ENCODE results near the gene CFAP299.

CFAP299 gene

GRCh38 chr4:80916770-80917169 lies 581.2 kb downstream of the CFAP299 start:
- no peak overlapping the region for H3K4me2 ChIP-seq (ENCODE audit: low read length)
- H3K9ac ChIP-seq (ENCODE audit: low read depth, low read length) = no peak overlapping the region
- H3K27me3 ChIP-seq (ENCODE audit: control insufficient read depth, insufficient read depth, low read length) = peaks cover 9% of the 10 kb centered on the region
- no peaks in the 10 kb centered on the region for H3K4me1 ChIP-seq (ENCODE audit: control insufficient read depth, insufficient read depth, low read length)
- no peaks in the 10 kb centered on the region for H3K9me3 ChIP-seq (replicated peaks; ENCODE audit: low read length)
- H3K4me3 ChIP-seq (ENCODE audit: low read length) = no peak overlapping the region
- H3K36me3 ChIP-seq (ENCODE audit: insufficient read depth, low read length) = no peaks in the 10 kb centered on the region

GRCh38 chr4:80918004-80918403 lies 582.5 kb downstream of the CFAP299 start:
- Histone ChIP-seq H3K4me3 (ENCODE audit: low read length) (no peak overlapping the region), H3K36me3 (ENCODE audit: insufficient read depth, low read length) (no peaks in the 10 kb centered on the region), H3K27me3 (ENCODE audit: control insufficient read depth, insufficient read depth, low read length) (peaks cover 9% of the 10 kb centered on the region), H3K9me3 (replicated peaks; ENCODE audit: low read length) (no peaks in the 10 kb centered on the region), H3K4me2 (ENCODE audit: low read length) (no peak overlapping the region), H3K4me1 (ENCODE audit: control insufficient read depth, insufficient read depth, low read length) (no peaks in the 10 kb centered on the region), H3K9ac (ENCODE audit: low read depth, low read length) (no peak overlapping the region)

GRCh38 chr4:80921441-80921840 lies 585.9 kb downstream of the CFAP299 start:
- no peaks in the 10 kb centered on the region for H3K4me1 ChIP-seq (ENCODE audit: control insufficient read depth, insufficient read depth, low read length)
- H3K9me3 ChIP-seq (replicated peaks; ENCODE audit: low read length) = no peaks in the 10 kb centered on the region
- H3K36me3 ChIP-seq (ENCODE audit: insufficient read depth, low read length) = no peaks in the 10 kb centered on the region
- H3K4me3 ChIP-seq (ENCODE audit: low read length) = no peak overlapping the region
- no peak overlapping the region for H3K4me2 ChIP-seq (ENCODE audit: low read length)
- H3K9ac ChIP-seq (ENCODE audit: low read depth, low read length) = no peak overlapping the region
- peaks cover 9% of the 10 kb centered on the region for H3K27me3 ChIP-seq (ENCODE audit: control insufficient read depth, insufficient read depth, low read length)

- no peaks in the 10 kb centered on the region for H3K36me3 ChIP-seq (ENCODE audit: insufficient read depth, low read length)
- H3K4me1 ChIP-seq (ENCODE audit: control insufficient read depth, insufficient read depth, low read length) = no peaks in the 10 kb centered on the region
- H3K4me2 ChIP-seq (ENCODE audit: low read length) = no peak overlapping the region
- no peak overlapping the region for H3K4me3 ChIP-seq (ENCODE audit: low read length)
- peaks cover 9% of the 10 kb centered on the region for H3K27me3 ChIP-seq (ENCODE audit: control insufficient read depth, insufficient read depth, low read length)
- H3K9ac ChIP-seq (ENCODE audit: low read depth, low read length) = no peak overlapping the region
- no peaks in the 10 kb centered on the region for H3K9me3 ChIP-seq (replicated peaks; ENCODE audit: low read length)
Measured at GRCh38 chr4:80922941-80923340, 587.4 kb downstream of the CFAP299 start.

GRCh38 chr4:80925293-80925692 lies 589.8 kb downstream of the CFAP299 start:
- H3K27me3 ChIP-seq (ENCODE audit: control insufficient read depth, insufficient read depth, low read length) = peaks cover 9% of the 10 kb centered on the region
- H3K36me3 ChIP-seq (ENCODE audit: insufficient read depth, low read length) = no peaks in the 10 kb centered on the region
- H3K4me2 ChIP-seq (ENCODE audit: low read length) = no peak overlapping the region
- no peak overlapping the region for H3K9ac ChIP-seq (ENCODE audit: low read depth, low read length)
- H3K9me3 ChIP-seq (replicated peaks; ENCODE audit: low read length) = no peaks in the 10 kb centered on the region
- H3K4me1 ChIP-seq (ENCODE audit: control insufficient read depth, insufficient read depth, low read length) = no peaks in the 10 kb centered on the region
- H3K4me3 ChIP-seq (ENCODE audit: low read length) = no peak overlapping the region

- no peaks in the 10 kb centered on the region for H3K36me3 ChIP-seq (ENCODE audit: insufficient read depth, low read length)
- H3K4me2 ChIP-seq (ENCODE audit: low read length) = no peak overlapping the region
- H3K4me1 ChIP-seq (ENCODE audit: control insufficient read depth, insufficient read depth, low read length) = no peaks in the 10 kb centered on the region
- H3K4me3 ChIP-seq (ENCODE audit: low read length) = no peak overlapping the region
- no peak overlapping the region for H3K9ac ChIP-seq (ENCODE audit: low read depth, low read length)
- H3K27me3 ChIP-seq (ENCODE audit: control insufficient read depth, insufficient read depth, low read length) = peaks cover 2% of the 10 kb centered on the region
- H3K9me3 ChIP-seq (replicated peaks; ENCODE audit: low read length) = no peaks in the 10 kb centered on the region
Measured at GRCh38 chr4:80926446-80926845, 590.9 kb downstream of the CFAP299 start.

- Histone ChIP-seq H3K27me3 (ENCODE audit: control insufficient read depth, insufficient read depth, low read length) (no peaks in the 10 kb centered on the region), H3K9ac (ENCODE audit: low read depth, low read length) (no peak overlapping the region), H3K4me2 (ENCODE audit: low read length) (no peak overlapping the region), H3K36me3 (ENCODE audit: insufficient read depth, low read length) (no peaks in the 10 kb centered on the region), H3K4me3 (ENCODE audit: low read length) (no peak overlapping the region), H3K9me3 (replicated peaks; ENCODE audit: low read length) (no peaks in the 10 kb centered on the region), H3K4me1 (ENCODE audit: control insufficient read depth, insufficient read depth, low read length) (no peaks in the 10 kb centered on the region)
Measured at GRCh38 chr4:80926891-80927290, 591.4 kb downstream of the CFAP299 start.

- Histone ChIP-seq H3K4me1 (ENCODE audit: control insufficient read depth, insufficient read depth, low read length) (no peaks in the 10 kb centered on the region), H3K27me3 (ENCODE audit: control insufficient read depth, insufficient read depth, low read length) (no peaks in the 10 kb centered on the region), H3K9ac (ENCODE audit: low read depth, low read length) (no peak overlapping the region)
Measured at GRCh38 chr4:80927420-80927819, 591.9 kb downstream of the CFAP299 start.

GRCh38 chr4:80931631-80932081 lies 596.1 kb downstream of the CFAP299 start:
- Histone ChIP-seq H3K36me3 (ENCODE audit: insufficient read depth, low read length) (no peaks in the 10 kb centered on the region), H3K4me1 (ENCODE audit: control insufficient read depth, insufficient read depth, low read length) (no peaks in the 10 kb centered on the region), H3K4me3 (ENCODE audit: low read length) (no peak overlapping the region), H3K4me2 (ENCODE audit: low read length) (no peak overlapping the region), H3K27me3 (ENCODE audit: control insufficient read depth, insufficient read depth, low read length) (no peaks in the 10 kb centered on the region), H3K9ac (ENCODE audit: low read depth, low read length) (no peak overlapping the region), H3K9me3 (replicated peaks; ENCODE audit: low read length) (no peaks in the 10 kb centered on the region)

More at GRCh38 chr4:80927420-80927819, 591.9 kb downstream of the CFAP299 start:
- no peaks in the 10 kb centered on the region for H3K36me3 ChIP-seq (ENCODE audit: insufficient read depth, low read length)
- no peak overlapping the region for H3K4me2 ChIP-seq (ENCODE audit: low read length)
- no peak overlapping the region for H3K4me3 ChIP-seq (ENCODE audit: low read length)
- H3K9me3 ChIP-seq (replicated peaks; ENCODE audit: low read length) = no peaks in the 10 kb centered on the region

- Histone ChIP-seq H3K27me3 (ENCODE audit: control insufficient read depth, insufficient read depth, low read length) (peaks cover 2% of the 10 kb centered on the region), H3K4me2 (ENCODE audit: low read length) (no peak overlapping the region), H3K4me1 (ENCODE audit: control insufficient read depth, insufficient read depth, low read length) (no peaks in the 10 kb centered on the region), H3K4me3 (ENCODE audit: low read length) (no peak overlapping the region), H3K9ac (ENCODE audit: low read depth, low read length) (no peak overlapping the region), H3K36me3 (ENCODE audit: insufficient read depth, low read length) (no peaks in the 10 kb centered on the region), H3K9me3 (replicated peaks; ENCODE audit: low read length) (no peaks in the 10 kb centered on the region)
Measured at GRCh38 chr4:80948141-80948540, 612.6 kb downstream of the CFAP299 start.

GRCh38 chr4:80948995-80949394 lies 613.5 kb downstream of the CFAP299 start:
- Histone ChIP-seq H3K4me3 (ENCODE audit: low read length) (no peak overlapping the region), H3K4me2 (ENCODE audit: low read length) (no peak overlapping the region), H3K9ac (ENCODE audit: low read depth, low read length) (no peak overlapping the region), H3K9me3 (replicated peaks; ENCODE audit: low read length) (no peaks in the 10 kb centered on the region), H3K27me3 (ENCODE audit: control insufficient read depth, insufficient read depth, low read length) (peaks cover 2% of the 10 kb centered on the region), H3K36me3 (ENCODE audit: insufficient read depth, low read length) (no peaks in the 10 kb centered on the region), H3K4me1 (ENCODE audit: control insufficient read depth, insufficient read depth, low read length) (no peaks in the 10 kb centered on the region)

- Histone ChIP-seq H3K36me3 (ENCODE audit: insufficient read depth, low read length) (no peaks in the 10 kb centered on the region), H3K27me3 (ENCODE audit: control insufficient read depth, insufficient read depth, low read length) (no peaks in the 10 kb centered on the region), H3K4me3 (ENCODE audit: low read length) (no peak overlapping the region), H3K4me2 (ENCODE audit: low read length) (no peak overlapping the region), H3K9ac (ENCODE audit: low read depth, low read length) (no peak overlapping the region), H3K4me1 (ENCODE audit: control insufficient read depth, insufficient read depth, low read length) (no peaks in the 10 kb centered on the region), H3K9me3 (replicated peaks; ENCODE audit: low read length) (no peaks in the 10 kb centered on the region)
Measured at GRCh38 chr4:80956421-80956820, 620.9 kb downstream of the CFAP299 start.

All from skeletal muscle satellite cell (primary cell).